PFSK-1 (cell line): Measurements from ENCODE around the gene LY6G6D.

Experiments used
- POLR2AphosphoS5 ChIP-seq: IDR thresholded peaks from 2 replicates; pipeline ENCODE4 v1.6.1; 2012; ENCODE audit warnings: low read depth, mild to moderate bottlenecking, control low read depth, low read length, moderate library complexity
- SIN3A ChIP-seq: IDR thresholded peaks from 2 replicates; pipeline ENCODE4 v1.6.1; 2012; ENCODE audit warnings: mild to moderate bottlenecking, low read length, moderate library complexity, borderline replicate concordance; ENCODE audit not compliant: insufficient read depth
- TAF1 ChIP-seq: IDR thresholded peaks from 2 replicates; pipeline ENCODE4 v1.6.1; 2012; ENCODE audit warnings: low read length, control low read depth, borderline replicate concordance; ENCODE audit not compliant: insufficient read depth
- TF ChIP-seq, protein P1 (sequence below), 2 experiments: IDR thresholded peaks; 2 replicates each; pipeline versions ENCODE4 v1.6.1 to v1.8.0; 2011 to 2012; ENCODE audit warnings: low read depth in 2 of 2, low read length in 2 of 2, control low read depth in 1 of 2, inconsistent platforms in 1 of 2, mild to moderate bottlenecking in 1 of 2, moderate library complexity in 1 of 2; ENCODE audit not compliant: insufficient read depth in 1 of 2

DNA sequence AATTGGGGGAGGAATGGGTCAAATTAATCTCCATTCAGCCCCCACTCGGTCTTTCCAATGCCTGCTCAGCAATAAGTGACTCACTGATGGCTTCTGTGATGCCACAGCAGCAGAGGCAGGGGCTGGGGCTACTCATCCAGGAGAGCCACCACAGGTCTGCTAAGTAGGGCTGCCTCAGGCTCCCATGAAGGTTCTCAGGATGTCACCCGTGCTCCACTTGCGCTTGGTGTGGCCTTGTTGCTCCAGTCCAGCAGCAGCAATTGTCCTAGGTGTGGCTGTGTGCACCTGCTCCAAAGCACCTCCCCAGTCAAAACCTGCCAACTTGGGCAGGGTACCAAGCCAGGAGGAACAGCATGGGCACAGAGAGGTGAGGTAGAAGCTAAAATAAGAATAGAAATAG lies 7.0 kb downstream of the LY6G6D start:
- no peak for TF ChIP-seq TAF1
- TF ChIP-seq, protein P1, sequence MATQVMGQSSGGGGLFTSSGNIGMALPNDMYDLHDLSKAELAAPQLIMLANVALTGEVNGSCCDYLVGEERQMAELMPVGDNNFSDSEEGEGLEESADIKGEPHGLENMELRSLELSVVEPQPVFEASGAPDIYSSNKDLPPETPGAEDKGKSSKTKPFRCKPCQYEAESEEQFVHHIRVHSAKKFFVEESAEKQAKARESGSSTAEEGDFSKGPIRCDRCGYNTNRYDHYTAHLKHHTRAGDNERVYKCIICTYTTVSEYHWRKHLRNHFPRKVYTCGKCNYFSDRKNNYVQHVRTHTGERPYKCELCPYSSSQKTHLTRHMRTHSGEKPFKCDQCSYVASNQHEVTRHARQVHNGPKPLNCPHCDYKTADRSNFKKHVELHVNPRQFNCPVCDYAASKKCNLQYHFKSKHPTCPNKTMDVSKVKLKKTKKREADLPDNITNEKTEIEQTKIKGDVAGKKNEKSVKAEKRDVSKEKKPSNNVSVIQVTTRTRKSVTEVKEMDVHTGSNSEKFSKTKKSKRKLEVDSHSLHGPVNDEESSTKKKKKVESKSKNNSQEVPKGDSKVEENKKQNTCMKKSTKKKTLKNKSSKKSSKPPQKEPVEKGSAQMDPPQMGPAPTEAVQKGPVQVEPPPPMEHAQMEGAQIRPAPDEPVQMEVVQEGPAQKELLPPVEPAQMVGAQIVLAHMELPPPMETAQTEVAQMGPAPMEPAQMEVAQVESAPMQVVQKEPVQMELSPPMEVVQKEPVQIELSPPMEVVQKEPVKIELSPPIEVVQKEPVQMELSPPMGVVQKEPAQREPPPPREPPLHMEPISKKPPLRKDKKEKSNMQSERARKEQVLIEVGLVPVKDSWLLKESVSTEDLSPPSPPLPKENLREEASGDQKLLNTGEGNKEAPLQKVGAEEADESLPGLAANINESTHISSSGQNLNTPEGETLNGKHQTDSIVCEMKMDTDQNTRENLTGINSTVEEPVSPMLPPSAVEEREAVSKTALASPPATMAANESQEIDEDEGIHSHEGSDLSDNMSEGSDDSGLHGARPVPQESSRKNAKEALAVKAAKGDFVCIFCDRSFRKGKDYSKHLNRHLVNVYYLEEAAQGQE (IDR thresholded peaks at IDR 0.05; ENCODE audit: insufficient read depth in 1 of 2, low read depth in 2 of 2, low read length in 2 of 2), result no peak
- no peak for TF ChIP-seq POLR2AphosphoS5
- TF ChIP-seq SIN3A, result no peak
